Smooth muscle cell (in vitro differentiated cells): ENCODE data around the gene ZBTB7A. TPM values are rescaled to one million over a fixed set of nuclear protein-coding genes. Genes with fewer than 3 reads are reported as not detected.

Experiments used
- DNase-seq: peaks from one replicate; lab custom pipeline; 2025; ENCODE audit not compliant: unreplicated experiment; lab: John Stamatoyannopoulos, UW
- H2AFZ ChIP-seq: fragments of 200-600 bp; sonication (generic); 2 replicates; pipeline ENCODE4 v1.6.0; 2016; ENCODE audit warnings: antibody characterized with exemption, low read depth, mild to moderate bottlenecking
- H3F3A ChIP-seq: fragments of 200-600 bp; sonication (generic); 2 replicates; pipeline ENCODE4 v1.6.0; 2017; ENCODE audit warnings: antibody characterized with exemption, low read depth
- H3K27ac ChIP-seq: fragments of 200-600 bp; sonication (generic); 2 replicates; pipeline ENCODE4 v1.5.1; 2016; ENCODE audit warnings: low read depth, mild to moderate bottlenecking
- H3K27me3 ChIP-seq: fragments of 200-600 bp; sonication (generic); 2 replicates; pipeline ENCODE4 v1.6.1; 2016; ENCODE audit warnings: low read depth, mild to moderate bottlenecking
- H3K36me3 ChIP-seq: fragments of 200-600 bp; sonication (generic); 2 replicates; pipeline ENCODE4 v1.5.1; 2016; ENCODE audit warnings: low read depth
- H3K4me1 ChIP-seq: fragments of 200-600 bp; sonication (generic); 2 replicates; pipeline ENCODE4 v1.5.1; 2016; ENCODE audit warnings: low read depth
- H3K4me2 ChIP-seq: fragments of 200-600 bp; sonication (generic); 2 replicates; pipeline ENCODE4 v1.6.0; 2016; ENCODE audit warnings: mild to moderate bottlenecking
- H3K4me3 ChIP-seq: fragments of 200-600 bp; sonication (generic); 2 replicates; pipeline ENCODE4 v1.5.1; 2016; ENCODE audit warnings: mild to moderate bottlenecking
- H3K79me2 ChIP-seq: fragments of 200-600 bp; sonication (generic); 2 replicates; pipeline ENCODE4 v1.6.0; 2016; ENCODE audit warnings: low read depth, mild to moderate bottlenecking
- H3K9ac ChIP-seq: fragments of 200-600 bp; sonication (generic); 2 replicates; pipeline ENCODE4 v1.6.0; 2016; ENCODE audit warnings: low read depth
- H3K9me3 ChIP-seq: fragments of 200-600 bp; sonication (generic); replicated peaks from 2 replicates; pipeline ENCODE4 v1.5.1; 2016; ENCODE audit warnings: low read depth
- H4K20me1 ChIP-seq: fragments of 200-600 bp; sonication (generic); 2 replicates; pipeline ENCODE4 v1.6.0; 2016; ENCODE audit warnings: low read depth
- WGBS: methylation state at CpG from one replicate; pipeline ENCODE4 v1.1.7; 2016; ENCODE audit warnings: low lambda C conversion rate; 5-methylcytosine and 5-hydroxymethylcytosine counted together
- polyA plus RNA-seq: library from polyadenylated mRNA; unstranded; fragments of >200 nt; fragmentation: Nextera tagmentation; extraction: Ambion mirVana; gene quantifications from 2 replicates; pipeline ENCODE4 v1.2.1, GENCODE V29; 2016
- total RNA-seq: library from RNA; depleted of rRNA; stranded (reverse); fragments of >200 nt; gene quantifications from 2 replicates; pipeline ENCODE4 v1.2.3, GENCODE V29; 2014
- TF ChIP-seq, protein P1 (sequence below): fragments of 200-600 bp; sonication (generic); IDR thresholded peaks from 2 replicates; pipeline ENCODE4 v1.5.1; 2017; ENCODE audit warnings: borderline replicate concordance, mild to moderate bottlenecking, antibody characterized with exemption; ENCODE audit not compliant: insufficient read depth, poor library complexity, severe bottlenecking

The ZBTB7A gene
- total and polyA plus RNA-seq, 2 experiments from 2014 or later: 13.3 to 36.0 TPM

DNA sequence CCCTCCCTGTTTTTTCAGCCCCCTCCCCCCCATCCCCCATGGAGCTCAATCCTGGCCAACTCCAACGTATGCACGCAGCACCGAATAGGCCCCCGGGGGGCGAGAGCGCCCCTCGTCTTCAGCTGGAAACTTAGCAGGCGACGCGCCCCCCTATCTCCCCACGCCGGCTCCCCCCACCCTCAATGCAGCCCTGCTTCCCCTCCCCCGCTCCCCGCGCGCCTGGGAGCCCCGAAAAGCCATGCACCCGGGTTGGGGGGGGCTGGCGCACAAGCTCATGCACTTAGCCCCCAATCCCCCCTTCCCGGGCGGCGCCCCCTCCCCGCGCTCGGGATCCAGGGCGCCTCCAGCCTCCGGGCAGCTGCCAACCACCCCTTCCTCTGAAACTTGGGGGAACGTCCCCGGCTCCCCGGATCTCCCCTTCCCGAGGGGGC lies 508 bp downstream of the ZBTB7A start:
- peaks cover 38% of the 10 kb centered on the region for H4K20me1 ChIP-seq
- H3K27ac ChIP-seq: peak overlapping the region; percentile 47
- DNase-seq: no peak
- H2AFZ ChIP-seq: no peak overlapping the region
- H3K9ac ChIP-seq: peak overlapping the region; percentile 81
- H3K27me3 ChIP-seq: no peaks in the 10 kb centered on the region
- no peaks in the 10 kb centered on the region for H3K36me3 ChIP-seq
- TF ChIP-seq, protein P1, sequence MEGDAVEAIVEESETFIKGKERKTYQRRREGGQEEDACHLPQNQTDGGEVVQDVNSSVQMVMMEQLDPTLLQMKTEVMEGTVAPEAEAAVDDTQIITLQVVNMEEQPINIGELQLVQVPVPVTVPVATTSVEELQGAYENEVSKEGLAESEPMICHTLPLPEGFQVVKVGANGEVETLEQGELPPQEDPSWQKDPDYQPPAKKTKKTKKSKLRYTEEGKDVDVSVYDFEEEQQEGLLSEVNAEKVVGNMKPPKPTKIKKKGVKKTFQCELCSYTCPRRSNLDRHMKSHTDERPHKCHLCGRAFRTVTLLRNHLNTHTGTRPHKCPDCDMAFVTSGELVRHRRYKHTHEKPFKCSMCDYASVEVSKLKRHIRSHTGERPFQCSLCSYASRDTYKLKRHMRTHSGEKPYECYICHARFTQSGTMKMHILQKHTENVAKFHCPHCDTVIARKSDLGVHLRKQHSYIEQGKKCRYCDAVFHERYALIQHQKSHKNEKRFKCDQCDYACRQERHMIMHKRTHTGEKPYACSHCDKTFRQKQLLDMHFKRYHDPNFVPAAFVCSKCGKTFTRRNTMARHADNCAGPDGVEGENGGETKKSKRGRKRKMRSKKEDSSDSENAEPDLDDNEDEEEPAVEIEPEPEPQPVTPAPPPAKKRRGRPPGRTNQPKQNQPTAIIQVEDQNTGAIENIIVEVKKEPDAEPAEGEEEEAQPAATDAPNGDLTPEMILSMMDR: no peak
- H3K9me3 ChIP-seq: no peaks in the 10 kb centered on the region
- WGBS: 0% methylated on average over 1 of the region's 31 CpGs
- peaks cover 16% of the 10 kb centered on the region for H3K4me1 ChIP-seq
- H3K4me3 ChIP-seq: peak overlapping the region; percentile 98
- H3K79me2 ChIP-seq: peaks cover 39% of the 10 kb centered on the region
- peak overlapping the region; percentile 98 for H3K4me2 ChIP-seq
- no peaks in the 10 kb centered on the region for H3F3A ChIP-seq

DNA sequence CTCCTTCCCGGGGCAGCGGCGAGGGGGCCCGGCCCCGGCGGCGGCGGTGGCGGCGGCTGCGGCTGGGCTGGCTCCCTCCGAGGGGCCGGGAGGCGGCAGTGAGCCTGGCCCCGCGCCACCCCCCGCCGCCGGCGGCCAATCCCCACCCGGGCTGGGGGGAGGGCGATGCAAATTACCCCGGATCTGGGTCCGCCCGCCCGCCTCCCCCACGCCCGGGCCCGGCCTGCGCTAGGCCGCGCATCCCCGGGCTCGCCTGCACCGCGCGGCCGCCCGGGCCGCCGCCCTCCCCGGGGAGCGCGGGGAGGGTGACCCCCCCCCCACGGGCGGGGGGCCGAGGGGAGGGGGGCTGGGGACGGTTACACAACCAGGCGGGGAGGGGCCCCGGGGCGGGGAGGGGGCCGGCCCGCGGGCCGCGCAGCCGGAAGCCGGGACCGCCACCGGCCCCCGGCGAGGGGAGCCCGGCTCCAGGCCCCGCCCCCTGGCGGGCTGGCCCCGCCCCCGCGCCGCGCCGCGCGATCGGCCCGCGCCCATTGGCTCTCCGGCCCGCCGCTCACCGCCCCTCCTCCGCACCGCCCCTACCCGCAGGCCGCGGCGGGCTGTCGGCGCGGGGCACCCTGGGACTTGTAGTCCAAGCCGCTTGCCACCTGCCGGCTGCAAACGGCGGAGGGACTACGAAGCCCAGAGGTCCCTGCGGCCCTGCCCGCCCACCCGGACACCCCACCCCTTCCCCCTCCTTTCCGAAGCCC lies 1.1 kb downstream of the ZBTB7A start:
- H3K79me2 ChIP-seq: peaks cover 45% of the 10 kb centered on the region
- H3K36me3 ChIP-seq: no peaks in the 10 kb centered on the region
- H3K27ac ChIP-seq: no peak overlapping the region
- peaks cover 16% of the 10 kb centered on the region for H3K4me1 ChIP-seq
- H2AFZ ChIP-seq: no peak overlapping the region
- TF ChIP-seq, protein P1: no peak
- no CpG with 5 or more reads among the region's 98 CpGs for WGBS
- no peaks in the 10 kb centered on the region for H3K27me3 ChIP-seq
- H3K9me3 ChIP-seq: no peaks in the 10 kb centered on the region
- H3K4me2 ChIP-seq: peak overlapping the region; percentile 98
- H3F3A ChIP-seq: no peaks in the 10 kb centered on the region
- DNase-seq: peak; percentile 82
- no peak overlapping the region for H3K9ac ChIP-seq
- H4K20me1 ChIP-seq: peaks cover 44% of the 10 kb centered on the region
- peak overlapping the region; percentile 98 for H3K4me3 ChIP-seq

DNA sequence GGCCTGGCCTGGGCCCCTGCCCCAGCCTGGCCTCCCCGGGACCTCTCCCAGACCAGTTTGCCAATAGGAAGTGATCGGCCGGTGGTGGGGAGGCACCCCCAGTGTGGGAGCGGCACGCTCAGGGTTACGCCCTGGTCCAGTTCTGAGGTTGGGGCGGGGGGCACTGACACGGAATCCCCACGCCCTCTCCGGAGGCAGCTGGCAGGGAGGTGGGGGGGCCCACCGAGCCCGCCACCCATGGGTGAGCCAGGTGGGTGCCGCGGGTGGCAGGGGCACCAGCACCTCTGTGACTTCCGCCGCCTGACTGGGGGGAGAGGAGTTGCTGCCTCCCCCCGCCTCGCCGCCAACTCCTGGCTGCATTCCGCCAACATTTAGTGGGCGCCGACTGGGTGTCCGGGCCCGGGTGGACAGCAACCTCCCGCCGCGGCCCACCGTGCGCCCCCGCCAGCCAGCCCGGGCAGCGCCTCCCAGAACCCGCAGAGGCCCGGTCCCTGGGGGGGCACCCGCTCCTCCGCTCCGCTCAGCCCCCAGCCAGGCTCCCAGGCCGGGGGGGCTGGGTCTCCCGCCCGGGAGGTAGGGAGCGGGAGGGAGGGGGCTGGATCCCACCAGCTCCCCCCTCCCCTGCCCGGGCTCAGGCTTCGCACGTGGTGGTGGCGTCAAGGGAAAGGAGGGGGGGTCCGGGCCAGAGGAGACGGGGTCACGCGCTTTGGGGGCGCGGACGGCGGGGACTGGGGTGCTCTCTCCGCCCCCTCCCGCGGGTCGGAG lies 2.0 kb downstream of the ZBTB7A start:
- peak overlapping the region; percentile 84 for H3K27ac ChIP-seq
- peak overlapping the region; percentile 93 for H3K9ac ChIP-seq
- H3K36me3 ChIP-seq: no peaks in the 10 kb centered on the region
- H3K4me2 ChIP-seq: peak overlapping the region; percentile 90
- no peaks in the 10 kb centered on the region for H3K9me3 ChIP-seq
- TF ChIP-seq, protein P1: no peak
- H4K20me1 ChIP-seq: peaks cover 53% of the 10 kb centered on the region
- peak overlapping the region; percentile 92 for H3K4me3 ChIP-seq
- H3F3A ChIP-seq: no peaks in the 10 kb centered on the region
- H2AFZ ChIP-seq: no peak overlapping the region
- peaks cover 55% of the 10 kb centered on the region for H3K79me2 ChIP-seq
- no peak for DNase-seq
- peaks cover 16% of the 10 kb centered on the region for H3K4me1 ChIP-seq
- no peaks in the 10 kb centered on the region for H3K27me3 ChIP-seq
- WGBS: 5% methylated on average over 15 of the region's 57 CpGs
